Left forelimb (tissue), 1 donor: Measurements from ENCODE around the gene TUBA1B.
A peak's percentile ranks its signal among the peaks of the same experiment; 100 is the strongest.

Experiments used
- DNase-seq: peaks from one replicate; pipeline ENCODE4 v3.0.0-alpha.2; 2018; ENCODE audit warnings: low spot score

Gene TUBA1B

DNA sequence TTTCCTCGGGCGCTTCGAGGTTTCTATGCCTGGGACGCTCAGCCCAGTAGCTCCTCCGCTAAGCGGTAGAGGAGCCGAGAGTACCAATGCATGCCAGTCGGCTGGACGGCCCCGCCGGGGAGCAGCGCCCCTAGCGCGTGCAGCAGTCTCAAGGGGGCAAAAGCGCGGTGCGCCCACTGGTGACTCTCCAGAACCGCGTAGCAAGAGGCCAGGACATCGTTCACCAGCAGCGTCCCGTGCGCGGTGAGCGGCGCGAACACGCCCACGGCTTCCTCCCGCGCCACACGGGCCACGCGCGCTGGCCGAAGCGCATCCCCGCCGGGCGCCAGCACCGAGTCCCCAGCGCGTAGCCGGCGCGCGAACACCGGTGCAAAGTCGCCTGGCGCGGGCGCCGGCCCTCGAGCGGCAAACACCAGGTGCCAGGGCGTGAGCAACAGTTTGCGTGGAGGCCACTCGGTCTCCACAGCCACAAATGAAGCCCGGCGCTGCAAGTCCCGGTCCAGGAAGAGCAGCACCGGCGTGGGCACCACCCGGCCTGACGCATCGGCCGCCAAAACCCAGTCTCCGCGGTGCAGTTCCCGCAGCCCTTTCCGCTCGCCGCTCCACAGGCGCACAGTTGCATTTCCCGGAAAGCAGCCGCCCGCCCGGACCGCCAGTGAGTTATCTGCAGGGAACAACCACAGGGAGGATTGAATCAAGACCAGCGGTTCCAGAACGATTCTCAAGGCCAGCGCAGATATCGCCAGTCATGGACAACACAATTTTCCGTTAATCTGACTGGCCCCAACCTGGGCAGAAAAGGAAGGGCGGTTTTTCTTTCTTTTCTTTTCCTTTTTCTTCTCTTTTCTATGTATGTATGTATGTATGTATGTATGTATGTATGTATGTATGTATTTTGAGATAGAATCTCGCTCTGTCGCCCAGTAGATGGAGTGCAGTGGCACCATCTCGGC is 41.1 kb downstream of the TUBA1B start:
- no peak for DNase-seq

DNA sequence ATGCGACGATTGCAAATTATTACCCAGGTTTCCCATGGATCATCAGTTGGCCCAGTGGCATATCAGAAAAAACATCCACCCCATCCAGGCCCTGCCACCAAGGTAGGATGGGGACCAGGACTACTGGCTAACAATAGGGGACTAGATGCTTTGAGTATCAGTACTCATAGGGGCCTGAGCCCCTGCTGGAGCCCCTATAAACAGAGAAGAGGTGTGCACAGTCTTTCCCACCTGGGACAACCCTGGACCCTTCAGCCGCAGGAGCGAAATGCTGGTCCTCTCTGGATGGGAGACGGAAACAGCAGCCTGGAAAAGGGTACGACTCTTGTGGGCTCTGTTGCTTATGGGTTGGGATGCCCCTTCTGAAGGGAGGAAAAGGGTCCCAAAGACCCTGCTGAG is 42.3 kb downstream of the TUBA1B start:
- DNase-seq: no peak

DNA sequence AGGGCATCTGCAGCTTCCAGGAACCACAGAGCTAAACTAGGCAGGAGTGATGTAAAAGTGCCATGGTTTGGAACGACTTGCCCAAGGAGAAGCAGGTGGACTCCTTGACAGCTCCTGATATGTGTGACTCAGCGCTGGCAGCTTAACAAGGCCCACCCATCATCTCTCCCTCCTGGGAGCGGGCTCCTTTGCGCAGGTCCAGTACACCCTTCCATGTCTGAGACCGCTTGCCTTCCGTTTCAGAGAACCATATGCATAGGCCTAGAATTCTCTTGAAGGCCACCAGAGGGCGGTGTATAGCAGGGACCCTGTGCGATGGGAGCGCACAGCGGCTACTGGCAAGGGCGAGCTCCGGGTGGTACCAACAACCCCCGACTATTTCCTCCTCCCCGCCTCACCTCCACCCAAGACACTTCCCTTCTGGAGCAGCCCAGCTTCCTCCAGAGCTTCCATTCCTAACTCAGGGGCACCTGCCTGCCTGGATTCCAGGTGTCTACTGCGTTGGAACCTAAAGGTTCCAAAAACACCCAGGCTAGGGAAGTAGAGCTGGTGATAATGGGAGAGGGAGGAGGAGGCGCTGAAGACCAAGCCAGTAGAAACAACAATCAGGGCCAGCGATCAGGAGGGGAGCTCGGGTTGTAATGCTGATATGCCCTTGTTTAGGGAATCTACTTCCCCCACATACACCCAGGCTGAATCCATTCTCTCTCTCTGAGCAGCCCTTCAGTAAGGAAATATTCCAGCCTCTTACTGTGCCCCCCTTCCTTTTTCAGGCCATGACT is 42.9 kb downstream of the TUBA1B start:
- peak; percentile 84 for DNase-seq

DNA sequence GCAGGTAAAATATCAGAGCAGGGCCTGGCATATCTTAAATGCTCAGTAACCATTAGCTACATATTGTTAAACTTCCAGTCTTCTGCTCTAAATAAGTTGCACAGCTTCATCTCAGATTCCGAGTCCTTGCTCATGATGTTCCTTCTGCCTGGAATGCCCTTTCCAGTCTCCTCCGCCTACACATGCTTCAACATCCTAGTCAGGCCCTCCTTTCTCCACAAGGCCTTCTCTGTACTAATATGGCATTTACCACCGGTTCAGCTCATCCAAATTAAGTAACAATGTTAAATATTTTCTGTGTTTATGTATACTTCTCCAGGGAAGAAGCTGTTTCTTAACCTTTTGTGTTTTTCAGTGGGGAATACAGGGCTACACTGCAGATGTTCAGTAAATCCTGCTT is 45.1 kb downstream of the TUBA1B start:
- no peak for DNase-seq

DNA sequence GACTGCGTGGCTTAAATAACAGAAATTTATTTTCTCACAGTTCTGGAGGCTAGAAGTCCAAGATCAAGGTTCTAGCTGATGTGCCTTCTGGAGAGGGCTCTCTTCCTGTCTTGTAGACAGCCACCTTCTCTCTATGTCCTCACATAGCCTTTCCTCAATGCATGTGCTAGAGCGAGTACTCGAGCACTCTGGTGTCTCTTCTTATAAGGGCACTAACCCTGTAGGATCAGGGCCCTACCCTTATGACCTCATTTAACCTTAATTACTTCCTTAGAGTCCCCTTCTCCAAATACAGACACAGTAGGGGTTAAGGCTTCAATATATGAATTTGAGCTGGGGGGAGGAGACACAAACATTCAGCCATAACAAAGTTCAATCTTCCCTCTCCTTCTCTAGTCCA is 46.8 kb downstream of the TUBA1B start:
- no peak for DNase-seq

DNA sequence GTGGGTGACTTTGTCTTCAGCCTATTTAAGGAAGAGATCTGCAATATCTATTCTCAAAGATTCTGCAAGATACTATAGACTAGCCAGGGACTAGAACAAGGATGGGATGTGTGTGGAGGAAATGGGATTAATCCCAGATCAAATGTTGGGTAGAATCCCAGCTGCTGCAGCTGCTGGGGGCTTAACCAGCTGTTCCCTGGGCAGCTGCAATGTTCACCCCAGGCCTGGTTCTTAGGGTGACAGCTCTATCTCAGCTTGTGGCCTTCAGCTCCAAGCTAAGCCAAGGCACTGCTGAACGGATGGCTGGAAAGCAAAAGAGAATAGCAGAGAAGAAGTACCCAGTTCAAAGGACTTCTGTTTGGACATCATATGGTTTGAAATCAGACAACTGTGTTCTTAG is 51.4 kb downstream of the TUBA1B start:
- DNase-seq: no peak
